A549 (cell line): ENCODE measurements around the gene GINS2. TPM values are rescaled to one million over a fixed set of nuclear protein-coding genes. Genes with fewer than 3 reads are reported as not detected.

ENCODE experiments used
- ATAC-seq, 2 experiments: fragments of 200-7000 bp in 1 of 2; fragments of >200 bp in 1 of 2; cut with Nextera tagmentation in 1 of 2; cut with Tn5 transposase in 1 of 2; 3 replicates each; pipeline versions ENCODE4 v1.8.0 to v1.9.1; 2018 to 2020; ENCODE audit warnings: mild to moderate bottlenecking in 1 of 2, moderate library complexity in 1 of 2
- CTCF ChIA-PET: fragments of 300-600 bp; sonication (Branson Sonifier 250); formaldehyde crosslinking; extraction: SDS; loops from one replicate; lab custom pipeline; 2021; ENCODE audit warnings: antibody characterized with exemption, inconsistent platforms; lab: Yijun Ruan, JAX
- POLR2A ChIA-PET: fragments of 350-600 bp; formaldehyde crosslinking; extraction: SDS; loops from one replicate; lab custom pipeline; 2021; ENCODE audit warnings: antibody characterized with exemption, inconsistent platforms; lab: Yijun Ruan, JAX
- DNase-seq, 2 experiments: peaks; one replicate each; pipeline versions ENCODE4 v3.0.0 to v3.0.0-alpha.2; 2011 to 2016; ENCODE audit warnings: low read depth in 1 of 2, low spot score in 1 of 2
- FAIRE-seq: peaks from 2 replicates; lab custom pipeline; 2011; peaks lifted over from hg19 to GRCh38; lab: Jason Lieb, UNC
- H3K27ac ChIP-seq, 2 experiments: fragments of >200 bp; sonication (Bioruptor Twin); formaldehyde crosslinking; 3 replicates each; pipeline ENCODE4 v1.5.1; 2016 to 2017
- H3K4me1 ChIP-seq: fragments of >200 bp; sonication (Bioruptor Twin); formaldehyde crosslinking; 3 replicates; pipeline ENCODE4 v1.6.1; 2016
- H3K4me2 ChIP-seq: fragments of >200 bp; sonication (Bioruptor Twin); formaldehyde crosslinking; 3 replicates; pipeline ENCODE4 v1.6.1; 2016
- H3K4me3 ChIP-seq: fragments of >200 bp; sonication (Bioruptor Twin); formaldehyde crosslinking; 3 replicates; pipeline ENCODE4 v1.5.1; 2016
- H3K9me3 ChIP-seq: fragments of >200 bp; sonication (Bioruptor Twin); formaldehyde crosslinking; 3 replicates; pipeline ENCODE4 v1.6.1; 2016
- CBX8 ChIP-seq: fragments of 200-600 bp; sonication (generic); IDR thresholded peaks from 2 replicates; pipeline ENCODE4 v1.6.1; 2016
- CHD4 ChIP-seq: fragments of 200-600 bp; sonication (generic); IDR thresholded peaks from 2 replicates; pipeline ENCODE4 v1.6.1; 2016; ENCODE audit warnings: antibody characterized with exemption, mild to moderate bottlenecking, borderline replicate concordance
- EHMT2 ChIP-seq: fragments of 200-600 bp; sonication (generic); IDR thresholded peaks from 2 replicates; pipeline ENCODE4 v1.6.1; 2016; ENCODE audit warnings: antibody characterized with exemption, low read depth, mild to moderate bottlenecking, moderate library complexity
- FOSB ChIP-seq: fragments of 250-450 bp; sonication (Bioruptor Pico); IDR thresholded peaks from 2 replicates; pipeline ENCODE4 v1.5.0; 2020; ENCODE audit warnings: mild to moderate bottlenecking, moderate library complexity
- FOSL2 ChIP-seq, 2 experiments: fragments of 450-650 bp in 1 of 2; fragments of >200 bp in 1 of 2; sonication (Bioruptor Twin) in 1 of 2; formaldehyde crosslinking; IDR thresholded peaks; 2 replicates each; pipeline versions ENCODE4 v1.5.0 to v1.6.1; 2016 to 2020; ENCODE audit warnings: mild to moderate bottlenecking in 1 of 2, moderate library complexity in 1 of 2
- HDAC2 ChIP-seq: fragments of 200-600 bp; sonication (generic); IDR thresholded peaks from 2 replicates; pipeline ENCODE4 v1.6.1; 2016
- JUNB ChIP-seq: fragments of >200 bp; sonication (Bioruptor Twin); formaldehyde crosslinking; IDR thresholded peaks from 2 replicates; pipeline ENCODE4 v1.6.1; 2016
- KDM1A ChIP-seq: fragments of 200-600 bp; sonication (generic); IDR thresholded peaks from 2 replicates; pipeline ENCODE4 v1.6.1; 2016; ENCODE audit warnings: low read depth, mild to moderate bottlenecking
- MAZ ChIP-seq: fragments of 150-350 bp; IDR thresholded peaks from 2 replicates; pipeline ENCODE4 v1.6.1; 2014; ENCODE audit warnings: antibody characterized with exemption, low read depth, low read length, borderline replicate concordance
- MYC ChIP-seq: IDR thresholded peaks from 2 replicates; pipeline ENCODE4 v1.6.1; 2012; ENCODE audit warnings: mild to moderate bottlenecking, inconsistent platforms, low read length, improper control_type of control experiment, borderline replicate concordance
- NR3C1 ChIP-seq: fragments of >200 bp; sonication (Bioruptor Twin); formaldehyde crosslinking; IDR thresholded peaks from 3 replicates; pipeline ENCODE4 v1.6.1; 2017
- POLR2A ChIP-seq: IDR thresholded peaks from 2 replicates; pipeline ENCODE4 v1.6.1; 2012; ENCODE audit warnings: mild to moderate bottlenecking, low read length
- RARB ChIP-seq: fragments of 250-450 bp; sonication (Bioruptor Pico); IDR thresholded peaks from 2 replicates; pipeline ENCODE4 v1.8.0; 2021; ENCODE audit warnings: mild to moderate bottlenecking, moderate library complexity
- RNF2 ChIP-seq: fragments of 200-600 bp; sonication (generic); IDR thresholded peaks from 2 replicates; pipeline ENCODE4 v1.6.1; 2016; ENCODE audit warnings: low read depth, mild to moderate bottlenecking, antibody characterized with exemption, moderate library complexity, borderline replicate concordance
- SREBF2 ChIP-seq: fragments of 450-650 bp; IDR thresholded peaks from 2 replicates; pipeline ENCODE4 v1.6.1; 2014; ENCODE audit warnings: mild to moderate bottlenecking, moderate library complexity
- TFCP2L1 ChIP-seq: fragments of 250-450 bp; sonication (Bioruptor Pico); IDR thresholded peaks from 2 replicates; pipeline ENCODE4 v1.5.0; 2021; ENCODE audit warnings: mild to moderate bottlenecking
- TP53 ChIP-seq: fragments of 250-450 bp; sonication (Bioruptor Pico); IDR thresholded peaks from 2 replicates; pipeline ENCODE4 v1.5.0; 2021; ENCODE audit warnings: mild to moderate bottlenecking, moderate library complexity
- ZFP36 ChIP-seq: fragments of 450-650 bp; IDR thresholded peaks from 2 replicates; pipeline ENCODE4 v1.6.1; 2014; ENCODE audit warnings: borderline replicate concordance; ENCODE audit not compliant: partially characterized antibody
- ZSCAN20 ChIP-seq: fragments of 250-450 bp; sonication (Bioruptor Pico); IDR thresholded peaks from 2 replicates; pipeline ENCODE4 v1.8.0; 2022; ENCODE audit warnings: mild to moderate bottlenecking, moderate library complexity
- WGBS: methylation state at CpG from one replicate; pipeline ENCODE4 v1.1.6; 2017; ENCODE audit errors: missing lambda C conversion rate; 5-methylcytosine and 5-hydroxymethylcytosine counted together
- polyA plus RNA-seq, 4 experiments: library from polyadenylated mRNA; depleted of rRNA in 3 of 4; stranded (reverse); fragments of >200 nt; fragmentation: RNase III in 1 of 4; extraction: RNeasy Plus Mini Kit Qiagen cat#74134 plus additional on column Dnase treatment in 1 of 4; gene quantifications; 2 replicates in 3 of 4; 3 replicates in 1 of 4; pipeline ENCODE4 v1.2.3, GENCODE V29; 2011 to 2017
- TF ChIP-seq, protein P1 (sequence below): fragments of >200 bp; sonication (Bioruptor Twin); formaldehyde crosslinking; IDR thresholded peaks from 3 replicates; pipeline ENCODE4 v1.6.1; 2016
- TF ChIP-seq, protein P2 (sequence below): IDR thresholded peaks from 2 replicates; pipeline ENCODE4 v1.6.1; 2012
- TF ChIP-seq, protein P3 (sequence below): fragments of 250-450 bp; sonication (Bioruptor Pico); IDR thresholded peaks from 2 replicates; pipeline ENCODE4 v1.5.0; 2020; ENCODE audit warnings: low read depth, mild to moderate bottlenecking, moderate library complexity
- TF ChIP-seq, protein P4 (sequence below): fragments of 250-450 bp; sonication (Bioruptor Pico); IDR thresholded peaks from 2 replicates; pipeline ENCODE4 v1.5.0; 2021; ENCODE audit warnings: mild to moderate bottlenecking, moderate library complexity, borderline replicate concordance
- TF ChIP-seq, protein P5 (sequence below): fragments of >200 bp; sonication (Bioruptor Twin); formaldehyde crosslinking; IDR thresholded peaks from 3 replicates; pipeline ENCODE4 v1.5.1; 2016

The GINS2 gene
- polyA plus RNA-seq, 2 of the 4 experiments (the other 2 are of a cell fraction), result 25.4 to 28.7 TPM

DNA sequence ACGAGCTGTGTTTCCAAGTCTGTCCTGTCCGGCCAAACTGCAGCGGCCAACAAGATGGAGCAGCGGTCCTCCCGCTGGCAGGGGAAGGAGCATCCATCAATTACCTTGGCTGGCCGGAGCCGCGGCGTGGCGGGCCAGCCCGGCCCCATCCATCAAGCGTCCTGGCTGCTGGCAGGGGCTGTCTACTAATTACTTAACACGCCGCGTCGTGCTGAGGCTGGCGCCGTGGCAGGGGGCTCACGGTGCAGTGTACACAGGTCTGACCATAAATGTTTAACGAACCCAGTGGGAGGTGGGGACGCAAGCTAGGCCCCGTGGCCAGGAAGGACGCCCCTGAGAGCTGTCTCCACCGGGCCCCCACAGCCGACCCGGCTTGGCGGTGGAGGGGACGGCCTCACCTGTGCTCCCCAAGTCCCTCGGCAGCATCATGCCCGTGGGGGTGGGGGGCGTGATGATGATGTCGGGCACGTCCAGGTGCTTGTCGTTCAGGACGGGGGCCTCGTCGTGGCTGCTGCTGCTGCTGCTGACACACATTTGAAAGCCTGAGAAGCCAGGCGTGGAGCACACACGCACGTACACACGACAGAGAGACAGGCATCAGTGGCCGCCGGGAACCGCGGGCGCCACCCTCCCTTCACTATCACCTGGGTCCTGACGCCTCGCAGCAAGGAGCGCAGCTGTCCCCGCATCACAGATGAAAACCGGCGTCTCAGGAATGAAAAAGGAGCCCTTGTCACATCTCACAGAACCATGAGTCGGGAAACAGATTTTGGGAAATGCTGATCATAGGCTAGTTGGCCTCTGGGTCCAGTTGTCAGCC is 21.2 kb upstream of the GINS2 start:
- no peak for DNase-seq
- CTCF ChIA-PET, result interaction anchor here (0.8 to 3.4 kb wide), 5 partner anchors 8 to 50 kb away, joined by 3 to 45 read pairs (median 4); no protein-coding TSS in a partner anchor
- Histone ChIP-seq H3K4me1 (no peaks in the 10 kb centered on the region), H3K9me3 (peaks cover 4% of the 10 kb centered on the region; the same call in 1 of the 3 replicates), H3K4me2 (no peak overlapping the region), H3K27ac (no peak overlapping the region), H3K4me3 (no peak overlapping the region)
- 96% methylated on average over 39 of the region's 53 CpGs for WGBS
- POLR2A ChIA-PET, result no interaction called here
- TF ChIP-seq SREBF2 (no peak), FOSL2 (IDR thresholded peaks at IDR 0.05) (no peak), FOSL2 (CRISPR knock-in tag; IDR thresholded peaks at IDR 0.05) (no peak), HDAC2 (no peak), KDM1A (no peak), MYC (no peak), NR3C1 (no peak), TFCP2L1 (CRISPR knock-in tag) (no peak), ZFP36 (no peak), JUNB (no peak)
- TF ChIP-seq, protein P1, sequence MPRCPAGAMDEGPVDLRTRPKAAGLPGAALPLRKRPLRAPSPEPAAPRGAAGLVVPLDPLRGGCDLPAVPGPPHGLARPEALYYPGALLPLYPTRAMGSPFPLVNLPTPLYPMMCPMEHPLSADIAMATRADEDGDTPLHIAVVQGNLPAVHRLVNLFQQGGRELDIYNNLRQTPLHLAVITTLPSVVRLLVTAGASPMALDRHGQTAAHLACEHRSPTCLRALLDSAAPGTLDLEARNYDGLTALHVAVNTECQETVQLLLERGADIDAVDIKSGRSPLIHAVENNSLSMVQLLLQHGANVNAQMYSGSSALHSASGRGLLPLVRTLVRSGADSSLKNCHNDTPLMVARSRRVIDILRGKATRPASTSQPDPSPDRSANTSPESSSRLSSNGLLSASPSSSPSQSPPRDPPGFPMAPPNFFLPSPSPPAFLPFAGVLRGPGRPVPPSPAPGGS, result no peak
- FAIRE-seq, result no peak
- ATAC-seq, result no peak

DNA sequence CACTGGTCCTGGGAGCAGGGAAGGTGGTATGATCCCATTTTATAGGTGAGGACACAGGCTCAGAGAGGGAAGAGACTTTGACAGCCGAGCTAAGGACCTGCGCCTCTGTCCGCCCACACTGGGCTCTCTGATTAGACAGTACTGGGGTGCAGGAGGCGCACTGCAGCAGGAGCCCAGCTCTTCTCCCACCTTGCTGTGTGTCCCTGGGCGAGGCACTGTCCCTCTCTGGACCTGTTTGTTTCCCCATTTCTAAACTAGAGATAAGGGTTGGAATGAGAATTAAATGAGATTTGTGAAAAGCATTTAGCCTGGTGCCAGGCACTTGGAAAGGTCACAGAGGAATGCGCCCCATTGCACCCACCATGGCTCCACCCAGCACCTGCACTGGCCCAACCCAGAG is 19.6 kb upstream of the GINS2 start:
- WGBS, result 94% methylated on average over 6 of the region's 6 CpGs
- peaks cover 4% of the 10 kb centered on the region; the same call in 1 of the 3 replicates for H3K9me3 ChIP-seq
- H3K4me1 ChIP-seq, result no peaks in the 10 kb centered on the region
- H3K27ac ChIP-seq, result no peak overlapping the region
- TF ChIP-seq, protein P2, sequence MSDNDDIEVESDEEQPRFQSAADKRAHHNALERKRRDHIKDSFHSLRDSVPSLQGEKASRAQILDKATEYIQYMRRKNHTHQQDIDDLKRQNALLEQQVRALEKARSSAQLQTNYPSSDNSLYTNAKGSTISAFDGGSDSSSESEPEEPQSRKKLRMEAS, result no peak
- TF ChIP-seq POLR2A, result no peak
- TF ChIP-seq, protein P3, sequence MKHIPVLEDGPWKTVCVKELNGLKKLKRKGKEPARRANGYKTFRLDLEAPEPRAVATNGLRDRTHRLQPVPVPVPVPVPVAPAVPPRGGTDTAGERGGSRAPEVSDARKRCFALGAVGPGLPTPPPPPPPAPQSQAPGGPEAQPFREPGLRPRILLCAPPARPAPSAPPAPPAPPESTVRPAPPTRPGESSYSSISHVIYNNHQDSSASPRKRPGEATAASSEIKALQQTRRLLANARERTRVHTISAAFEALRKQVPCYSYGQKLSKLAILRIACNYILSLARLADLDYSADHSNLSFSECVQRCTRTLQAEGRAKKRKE (CRISPR knock-in tag), result no peak
- no peak for TF ChIP-seq CHD4
- no peak for TF ChIP-seq RNF2
- no peak for TF ChIP-seq MAZ
- TF ChIP-seq EHMT2, result no peak
- TF ChIP-seq CBX8, result no peak
- no peak for TF ChIP-seq RARB (CRISPR knock-in tag)
- TF ChIP-seq TP53 (CRISPR knock-in tag), result no peak
- TF ChIP-seq, protein P4, sequence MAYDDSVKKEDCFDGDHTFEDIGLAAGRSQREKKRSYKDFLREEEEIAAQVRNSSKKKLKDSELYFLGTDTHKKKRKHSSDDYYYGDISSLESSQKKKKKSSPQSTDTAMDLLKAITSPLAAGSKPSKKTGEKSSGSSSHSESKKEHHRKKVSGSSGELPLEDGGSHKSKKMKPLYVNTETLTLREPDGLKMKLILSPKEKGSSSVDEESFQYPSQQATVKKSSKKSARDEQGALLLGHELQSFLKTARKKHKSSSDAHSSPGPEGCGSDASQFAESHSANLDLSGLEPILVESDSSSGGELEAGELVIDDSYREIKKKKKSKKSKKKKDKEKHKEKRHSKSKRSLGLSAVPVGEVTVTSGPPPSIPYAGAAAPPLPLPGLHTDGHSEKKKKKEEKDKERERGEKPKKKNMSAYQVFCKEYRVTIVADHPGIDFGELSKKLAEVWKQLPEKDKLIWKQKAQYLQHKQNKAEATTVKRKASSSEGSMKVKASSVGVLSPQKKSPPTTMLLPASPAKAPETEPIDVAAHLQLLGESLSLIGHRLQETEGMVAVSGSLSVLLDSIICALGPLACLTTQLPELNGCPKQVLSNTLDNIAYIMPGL (CRISPR knock-in tag), result no peak
- TF ChIP-seq NR3C1, result no peak
- no peak for TF ChIP-seq FOSB (CRISPR knock-in tag)
- no peak for TF ChIP-seq ZSCAN20
- TF ChIP-seq, protein P5, sequence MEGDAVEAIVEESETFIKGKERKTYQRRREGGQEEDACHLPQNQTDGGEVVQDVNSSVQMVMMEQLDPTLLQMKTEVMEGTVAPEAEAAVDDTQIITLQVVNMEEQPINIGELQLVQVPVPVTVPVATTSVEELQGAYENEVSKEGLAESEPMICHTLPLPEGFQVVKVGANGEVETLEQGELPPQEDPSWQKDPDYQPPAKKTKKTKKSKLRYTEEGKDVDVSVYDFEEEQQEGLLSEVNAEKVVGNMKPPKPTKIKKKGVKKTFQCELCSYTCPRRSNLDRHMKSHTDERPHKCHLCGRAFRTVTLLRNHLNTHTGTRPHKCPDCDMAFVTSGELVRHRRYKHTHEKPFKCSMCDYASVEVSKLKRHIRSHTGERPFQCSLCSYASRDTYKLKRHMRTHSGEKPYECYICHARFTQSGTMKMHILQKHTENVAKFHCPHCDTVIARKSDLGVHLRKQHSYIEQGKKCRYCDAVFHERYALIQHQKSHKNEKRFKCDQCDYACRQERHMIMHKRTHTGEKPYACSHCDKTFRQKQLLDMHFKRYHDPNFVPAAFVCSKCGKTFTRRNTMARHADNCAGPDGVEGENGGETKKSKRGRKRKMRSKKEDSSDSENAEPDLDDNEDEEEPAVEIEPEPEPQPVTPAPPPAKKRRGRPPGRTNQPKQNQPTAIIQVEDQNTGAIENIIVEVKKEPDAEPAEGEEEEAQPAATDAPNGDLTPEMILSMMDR, result no peak
- no peak overlapping the region for H3K4me2 ChIP-seq
- no peak for DNase-seq
- no peak for ATAC-seq
- CTCF ChIA-PET, result interaction anchor here (0.6 to 3.4 kb wide), 4 partner anchors 10 to 113 kb away, joined by 3 to 45 read pairs (median 4); no protein-coding TSS in a partner anchor
- POLR2A ChIA-PET, result no interaction called here
- FAIRE-seq, result no peak
- no peak overlapping the region for H3K4me3 ChIP-seq
